GM19043 (cell line): ENCODE measurements around the gene EIF2S3.

Source experiments
- ATAC-seq: cut with Tn5 transposase; IDR thresholded peaks from one replicate; pipeline ENCODE4 v1.9.1; 2021; ENCODE audit warnings: low read depth; ENCODE audit not compliant: unreplicated experiment

EIF2S3 gene

GRCh38 chrX:24124244-24124799, 69.6 kb downstream of the EIF2S3 start:
- no peak for ATAC-seq

GRCh38 chrX:24125028-24125612, 70.4 kb downstream of the EIF2S3 start:
- ATAC-seq = no peak
